HepG2 (cell line): Measurements from ENCODE around the gene CCDC142.

Source experiments
- FOXA3 ChIP-seq: IDR thresholded peaks from 2 replicates; pipeline ENCODE4 v1.6.1; 2016; ENCODE audit warnings: missing genetic modification reagents, missing compliant biosample characterization
- MAFF ChIP-seq: IDR thresholded peaks from 2 replicates; pipeline ENCODE4 v1.6.1; 2011; ENCODE audit warnings: low read depth, low read length, improper control_type of control experiment
- MEF2D ChIP-seq: sonication (generic); formaldehyde crosslinking; IDR thresholded peaks from 2 replicates; pipeline ENCODE4 v1.5.1; 2020; ENCODE audit warnings: mild to moderate bottlenecking, missing genetic modification reagents
- NFIC ChIP-seq: IDR thresholded peaks from 2 replicates; pipeline ENCODE4 v1.6.1; 2012; ENCODE audit warnings: mild to moderate bottlenecking, low read length, inconsistent platforms
- POLR2AphosphoS5 ChIP-seq: IDR thresholded peaks from 2 replicates; pipeline ENCODE4 v1.6.1; 2012; ENCODE audit warnings: low read depth, low read length
- SP1 ChIP-seq, 2 experiments: fragments of 450-650 bp in 1 of 2; sonication (generic) in 1 of 2; formaldehyde crosslinking in 1 of 2; IDR thresholded peaks; 2 replicates each; pipeline versions ENCODE4 v1.4.0 to v1.6.1; 2016 to 2020; ENCODE audit warnings: missing genetic modification reagents in 1 of 2
- ZFY ChIP-seq: sonication (generic); formaldehyde crosslinking; IDR thresholded peaks from 2 replicates; pipeline ENCODE4 v1.4.0; 2020; ENCODE audit warnings: missing genetic modification reagents
- ZNF224 ChIP-seq: sonication (generic); formaldehyde crosslinking; IDR thresholded peaks from 2 replicates; pipeline ENCODE4 v1.5.0; 2020; ENCODE audit warnings: mild to moderate bottlenecking, missing genetic modification reagents
- TF ChIP-seq, protein P1 (sequence below): sonication (generic); formaldehyde crosslinking; IDR thresholded peaks from 2 replicates; pipeline ENCODE4 v1.5.0; 2020; ENCODE audit warnings: mild to moderate bottlenecking, missing genetic modification reagents, moderate library complexity
- TF ChIP-seq, protein P2 (sequence below): sonication (generic); formaldehyde crosslinking; IDR thresholded peaks from 2 replicates; pipeline ENCODE4 v1.4.0; 2020; ENCODE audit warnings: low read depth, missing genetic modification reagents

GRCh38 chr2:74458132-74458937 lies 24.5 kb downstream of the CCDC142 start, which contains the start of gene WBP1:
- TF ChIP-seq ZFY (CRISPR knock-in tag) = no peak
- TF ChIP-seq, protein P1, sequence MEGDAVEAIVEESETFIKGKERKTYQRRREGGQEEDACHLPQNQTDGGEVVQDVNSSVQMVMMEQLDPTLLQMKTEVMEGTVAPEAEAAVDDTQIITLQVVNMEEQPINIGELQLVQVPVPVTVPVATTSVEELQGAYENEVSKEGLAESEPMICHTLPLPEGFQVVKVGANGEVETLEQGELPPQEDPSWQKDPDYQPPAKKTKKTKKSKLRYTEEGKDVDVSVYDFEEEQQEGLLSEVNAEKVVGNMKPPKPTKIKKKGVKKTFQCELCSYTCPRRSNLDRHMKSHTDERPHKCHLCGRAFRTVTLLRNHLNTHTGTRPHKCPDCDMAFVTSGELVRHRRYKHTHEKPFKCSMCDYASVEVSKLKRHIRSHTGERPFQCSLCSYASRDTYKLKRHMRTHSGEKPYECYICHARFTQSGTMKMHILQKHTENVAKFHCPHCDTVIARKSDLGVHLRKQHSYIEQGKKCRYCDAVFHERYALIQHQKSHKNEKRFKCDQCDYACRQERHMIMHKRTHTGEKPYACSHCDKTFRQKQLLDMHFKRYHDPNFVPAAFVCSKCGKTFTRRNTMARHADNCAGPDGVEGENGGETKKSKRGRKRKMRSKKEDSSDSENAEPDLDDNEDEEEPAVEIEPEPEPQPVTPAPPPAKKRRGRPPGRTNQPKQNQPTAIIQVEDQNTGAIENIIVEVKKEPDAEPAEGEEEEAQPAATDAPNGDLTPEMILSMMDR (CRISPR knock-in tag) = no peak
- TF ChIP-seq MEF2D = no peak; the same call in none of the 2 replicates
- TF ChIP-seq NFIC = no peak
- TF ChIP-seq POLR2AphosphoS5 = no peak
- no peak for TF ChIP-seq SP1 (IDR thresholded peaks at IDR 0.05)
- no peak for TF ChIP-seq SP1 (CRISPR knock-in tag; IDR thresholded peaks at IDR 0.05)
- no peak for TF ChIP-seq MAFF
- no peak; the same call in 1 of the 2 replicates for TF ChIP-seq ZNF224 (CRISPR knock-in tag)
- TF ChIP-seq FOXA3 (CRISPR knock-in tag) = no peak; the same call in 1 of the 2 replicates
- TF ChIP-seq, protein P2, sequence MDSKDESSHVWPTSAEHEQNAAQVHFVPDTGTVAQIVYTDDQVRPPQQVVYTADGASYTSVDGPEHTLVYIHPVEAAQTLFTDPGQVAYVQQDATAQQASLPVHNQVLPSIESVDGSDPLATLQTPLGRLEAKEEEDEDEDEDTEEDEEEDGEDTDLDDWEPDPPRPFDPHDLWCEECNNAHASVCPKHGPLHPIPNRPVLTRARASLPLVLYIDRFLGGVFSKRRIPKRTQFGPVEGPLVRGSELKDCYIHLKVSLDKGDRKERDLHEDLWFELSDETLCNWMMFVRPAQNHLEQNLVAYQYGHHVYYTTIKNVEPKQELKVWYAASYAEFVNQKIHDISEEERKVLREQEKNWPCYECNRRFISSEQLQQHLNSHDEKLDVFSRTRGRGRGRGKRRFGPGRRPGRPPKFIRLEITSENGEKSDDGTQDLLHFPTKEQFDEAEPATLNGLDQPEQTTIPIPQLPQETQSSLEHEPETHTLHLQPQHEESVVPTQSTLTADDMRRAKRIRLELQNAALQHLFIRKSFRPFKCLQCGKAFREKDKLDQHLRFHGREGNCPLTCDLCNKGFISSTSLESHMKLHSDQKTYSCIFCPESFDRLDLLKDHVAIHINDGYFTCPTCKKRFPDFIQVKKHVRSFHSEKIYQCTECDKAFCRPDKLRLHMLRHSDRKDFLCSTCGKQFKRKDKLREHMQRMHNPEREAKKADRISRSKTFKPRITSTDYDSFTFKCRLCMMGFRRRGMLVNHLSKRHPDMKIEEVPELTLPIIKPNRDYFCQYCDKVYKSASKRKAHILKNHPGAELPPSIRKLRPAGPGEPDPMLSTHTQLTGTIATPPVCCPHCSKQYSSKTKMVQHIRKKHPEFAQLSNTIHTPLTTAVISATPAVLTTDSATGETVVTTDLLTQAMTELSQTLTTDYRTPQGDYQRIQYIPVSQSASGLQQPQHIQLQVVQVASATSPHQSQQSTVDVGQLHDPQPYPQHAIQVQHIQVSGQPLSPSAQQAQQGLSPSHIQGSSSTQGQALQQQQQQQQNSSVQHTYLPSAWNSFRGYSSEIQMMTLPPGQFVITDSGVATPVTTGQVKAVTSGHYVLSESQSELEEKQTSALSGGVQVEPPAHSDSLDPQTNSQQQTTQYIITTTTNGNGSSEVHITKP (CRISPR knock-in tag) = no peak
